ENCODE data around the gene GPD1. TPM values are rescaled to one million over a fixed set of nuclear protein-coding genes. Genes with fewer than 3 reads are reported as not detected.

Gene GPD1
- 9.0 TPM for total RNA-seq
- long read RNA-seq, transcript GPD1-201 (8 exons, 3,082 nt) = major isoform, 24 of 30 reads
- long read RNA-seq, partial matches to known transcripts = 1 of 30 reads
- long read RNA-seq, other reads (novel, unspliced or antisense) = 5 of 30 reads

DNA sequence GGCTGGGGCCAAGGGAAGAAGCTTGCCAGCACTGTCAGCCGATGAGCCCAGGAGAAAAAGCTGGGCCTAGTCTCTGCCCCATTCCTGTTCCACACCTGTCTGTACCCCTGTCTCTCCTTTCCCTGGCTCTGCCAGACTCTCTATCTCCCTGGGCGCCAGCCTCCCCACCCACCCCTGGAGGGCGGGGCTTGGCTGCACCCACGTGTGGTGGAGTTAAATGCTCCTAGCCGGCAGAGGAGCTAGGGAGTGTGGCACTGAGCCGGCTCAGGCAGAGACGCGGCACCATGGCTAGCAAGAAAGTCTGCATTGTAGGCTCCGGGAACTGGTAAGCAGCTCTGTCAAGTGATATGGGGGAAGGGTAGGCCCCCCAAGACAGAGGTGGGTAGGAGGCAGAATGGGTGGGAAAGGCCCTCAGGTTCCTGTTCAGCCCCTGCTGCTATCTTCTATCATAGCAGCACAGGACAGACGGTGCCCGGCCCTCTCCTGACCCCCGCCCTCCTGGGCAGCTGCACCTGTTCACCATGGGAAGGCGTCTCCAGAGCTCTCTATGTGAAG, at the start of gene GPD1:
Gene GPD1, plus strand, starts transcription at position 242 of the 555 bp plus-strand sequence. Its CDS starts 43 bp downstream, at position 285.
- TF ChIP-seq, protein P1, sequence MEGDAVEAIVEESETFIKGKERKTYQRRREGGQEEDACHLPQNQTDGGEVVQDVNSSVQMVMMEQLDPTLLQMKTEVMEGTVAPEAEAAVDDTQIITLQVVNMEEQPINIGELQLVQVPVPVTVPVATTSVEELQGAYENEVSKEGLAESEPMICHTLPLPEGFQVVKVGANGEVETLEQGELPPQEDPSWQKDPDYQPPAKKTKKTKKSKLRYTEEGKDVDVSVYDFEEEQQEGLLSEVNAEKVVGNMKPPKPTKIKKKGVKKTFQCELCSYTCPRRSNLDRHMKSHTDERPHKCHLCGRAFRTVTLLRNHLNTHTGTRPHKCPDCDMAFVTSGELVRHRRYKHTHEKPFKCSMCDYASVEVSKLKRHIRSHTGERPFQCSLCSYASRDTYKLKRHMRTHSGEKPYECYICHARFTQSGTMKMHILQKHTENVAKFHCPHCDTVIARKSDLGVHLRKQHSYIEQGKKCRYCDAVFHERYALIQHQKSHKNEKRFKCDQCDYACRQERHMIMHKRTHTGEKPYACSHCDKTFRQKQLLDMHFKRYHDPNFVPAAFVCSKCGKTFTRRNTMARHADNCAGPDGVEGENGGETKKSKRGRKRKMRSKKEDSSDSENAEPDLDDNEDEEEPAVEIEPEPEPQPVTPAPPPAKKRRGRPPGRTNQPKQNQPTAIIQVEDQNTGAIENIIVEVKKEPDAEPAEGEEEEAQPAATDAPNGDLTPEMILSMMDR (IDR thresholded peaks at IDR 0.05; ENCODE audit: borderline replicate concordance) = peak; percentile 16
- Histone ChIP-seq H3K36me3 (peaks cover 20% of the 10 kb centered on the region), H3K27ac (replicated peaks) (peak within 1 kb of the TSS; percentile 66), H3K4me3 (peak within 1 kb of the TSS; percentile 59), H3K4me1 (peaks cover 43% of the 10 kb centered on the region), H3K9me3 (replicated peaks) (no peaks in the 10 kb centered on the region), H3K27me3 (ENCODE audit: low read depth) (no peaks in the 10 kb centered on the region)
- intact Hi-C loops (cut with micrococcal nuclease) = no loop called here
- peak; percentile 73 for DNase-seq

DNA sequence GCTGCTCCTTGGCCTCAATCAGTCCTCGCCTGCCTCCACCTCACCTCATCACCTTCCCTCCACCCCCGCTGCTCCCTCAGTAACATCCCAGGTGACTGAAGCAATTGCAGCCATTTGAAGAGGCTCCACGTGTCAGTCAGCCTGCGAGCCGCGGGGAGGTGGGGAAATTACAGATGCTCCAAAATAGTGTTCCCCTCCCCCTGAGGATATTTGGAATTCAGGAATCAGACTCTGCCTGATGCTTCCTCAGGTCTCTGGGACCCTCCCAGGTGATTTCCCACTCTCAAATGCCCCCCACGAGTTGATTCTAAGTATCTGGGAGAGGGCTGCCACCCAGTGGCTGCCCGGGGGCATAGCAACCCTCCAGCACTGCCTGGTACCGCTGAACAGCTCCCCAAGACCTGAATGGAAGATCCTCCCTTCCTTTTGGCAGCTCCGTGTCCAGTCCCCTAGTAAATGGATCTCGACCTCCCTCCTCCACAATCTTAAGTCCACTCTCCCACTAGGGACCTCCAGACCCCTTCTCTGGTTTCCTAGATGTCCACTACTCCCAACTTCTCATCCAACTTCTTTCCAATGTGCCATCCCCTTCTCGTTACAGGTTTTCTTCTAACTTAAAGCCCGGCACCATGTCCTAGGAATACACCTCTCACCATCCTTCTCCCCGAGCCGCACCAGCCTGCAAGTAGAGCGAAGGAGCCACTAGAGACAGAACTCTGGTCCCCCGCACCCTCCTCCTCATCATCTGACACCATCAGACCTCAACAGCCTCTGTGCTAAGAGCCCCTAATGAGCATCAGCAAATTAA, 47.8 kb upstream of the GPD1 start:
- Histone ChIP-seq H3K9me3 (replicated peaks) (no peaks in the 10 kb centered on the region), H3K27me3 (ENCODE audit: low read depth) (peaks cover 73% of the 10 kb centered on the region), H3K4me1 (peaks cover 25% of the 10 kb centered on the region), H3K36me3 (no peaks in the 10 kb centered on the region), H3K4me3 (peak overlapping the region; percentile 15), H3K27ac (replicated peaks) (no peak overlapping the region)
- TF ChIP-seq, protein P1 (IDR thresholded peaks at IDR 0.05; ENCODE audit: borderline replicate concordance) = peak; percentile 95
- DNase-seq = no peak
- intact Hi-C loops (cut with micrococcal nuclease) = loop anchor here (5.0 to 10.0 kb wide), 2 partner anchors 89 to 191 kb away; no protein-coding TSS in a partner anchor

DNA sequence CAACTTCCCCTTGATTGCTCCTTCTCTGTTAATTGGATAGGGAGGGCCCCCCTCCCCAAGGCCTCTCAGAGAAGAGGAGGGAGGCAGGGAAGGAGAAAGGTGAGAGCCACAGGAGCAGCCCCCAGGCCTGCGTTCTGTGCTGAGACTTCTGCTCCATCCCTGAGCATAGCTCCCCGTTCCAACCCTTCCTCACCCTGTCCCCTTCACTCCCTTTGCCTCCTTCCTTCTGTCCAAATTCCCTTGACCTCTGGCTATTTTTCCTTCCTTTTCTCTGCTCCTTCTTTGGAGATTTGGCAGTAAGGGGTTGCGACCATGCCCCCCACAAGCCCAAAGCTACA, 47.2 kb upstream of the GPD1 start:
- Histone ChIP-seq H3K9me3 (replicated peaks) (no peaks in the 10 kb centered on the region), H3K4me1 (peaks cover 22% of the 10 kb centered on the region), H3K36me3 (no peaks in the 10 kb centered on the region), H3K27ac (replicated peaks) (no peak overlapping the region), H3K27me3 (ENCODE audit: low read depth) (peaks cover 67% of the 10 kb centered on the region), H3K4me3 (peak overlapping the region; percentile 78)
- no peak for DNase-seq
- TF ChIP-seq, protein P1 (IDR thresholded peaks at IDR 0.05; ENCODE audit: borderline replicate concordance) = no peak
- intact Hi-C loops (cut with micrococcal nuclease) = loop anchor here (5.0 to 10.0 kb wide), 2 partner anchors 89 to 192 kb away; no protein-coding TSS in a partner anchor

DNA sequence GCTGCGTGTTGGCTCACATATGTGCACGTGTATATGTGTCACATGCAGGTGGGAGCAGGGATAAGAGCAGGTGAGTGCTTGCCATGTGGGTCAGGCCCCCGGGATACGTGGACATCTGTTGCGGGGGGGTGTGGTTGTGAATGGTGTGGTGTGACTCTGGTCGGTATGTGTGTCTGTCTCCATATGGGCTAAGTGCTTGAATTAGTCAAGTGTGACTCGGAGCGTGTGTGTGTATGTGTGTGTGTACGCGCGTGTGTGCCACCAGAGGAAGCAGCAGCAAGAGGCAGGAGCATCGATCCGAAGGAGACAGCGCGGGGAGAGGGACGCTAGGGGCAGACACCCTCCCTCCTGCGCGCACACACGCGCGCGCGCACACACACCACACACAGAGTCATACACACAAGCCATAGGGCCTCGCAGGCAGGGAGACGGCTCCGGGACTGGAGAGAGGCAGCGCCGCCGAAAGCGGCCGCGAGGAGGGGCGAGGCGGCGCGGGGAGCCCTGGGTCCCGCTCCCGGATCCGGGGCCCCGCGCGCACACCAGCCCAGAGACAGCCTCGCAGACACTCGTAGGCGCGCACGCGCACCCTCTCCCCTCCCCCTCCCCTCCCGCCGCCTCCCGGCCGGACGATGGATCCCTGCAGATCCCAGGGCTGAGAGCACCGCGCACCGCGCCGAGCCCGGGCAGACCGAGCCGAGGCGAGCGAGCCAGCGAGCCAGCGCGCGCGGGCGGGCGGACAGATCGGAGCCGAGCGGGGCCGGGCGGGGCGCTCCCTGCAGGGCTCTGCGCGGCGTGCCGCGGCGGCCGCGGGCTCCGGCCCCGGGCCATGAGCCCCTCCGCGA, 46.6 kb upstream of the GPD1 start, which contains the start of gene ASIC1:
Gene ASIC1, plus strand, starts transcription at position 597 of the 842 bp plus-strand sequence. CDS start 1,171 bp downstream, outside the sequence.
- TF ChIP-seq, protein P1 (IDR thresholded peaks at IDR 0.05; ENCODE audit: borderline replicate concordance) = peak; percentile 34
- H3K9me3 ChIP-seq (replicated peaks) = no peaks in the 10 kb centered on the region
- H3K27ac ChIP-seq (replicated peaks) = peak within 1 kb of the TSS; percentile 40
- intact Hi-C loops (cut with micrococcal nuclease) = loop anchor here (5.0 to 10.0 kb wide), 2 partner anchors 90 to 192 kb away; no protein-coding TSS in a partner anchor
- H3K4me3 ChIP-seq = peak within 1 kb of the TSS; percentile 78
- H3K36me3 ChIP-seq = no peaks in the 10 kb centered on the region
- H3K4me1 ChIP-seq = peaks cover 22% of the 10 kb centered on the region
- peaks cover 62% of the 10 kb centered on the region for H3K27me3 ChIP-seq (ENCODE audit: low read depth)
- DNase-seq = peak; percentile 76
